Measurements from ENCODE around the gene KHK. TPM values are rescaled to one million over a fixed set of nuclear protein-coding genes. Genes with fewer than 3 reads are reported as not detected.

Gene KHK
- total RNA-seq, 2 donors from 2014 or later, result 0.91 to 7.0 TPM

DNA sequence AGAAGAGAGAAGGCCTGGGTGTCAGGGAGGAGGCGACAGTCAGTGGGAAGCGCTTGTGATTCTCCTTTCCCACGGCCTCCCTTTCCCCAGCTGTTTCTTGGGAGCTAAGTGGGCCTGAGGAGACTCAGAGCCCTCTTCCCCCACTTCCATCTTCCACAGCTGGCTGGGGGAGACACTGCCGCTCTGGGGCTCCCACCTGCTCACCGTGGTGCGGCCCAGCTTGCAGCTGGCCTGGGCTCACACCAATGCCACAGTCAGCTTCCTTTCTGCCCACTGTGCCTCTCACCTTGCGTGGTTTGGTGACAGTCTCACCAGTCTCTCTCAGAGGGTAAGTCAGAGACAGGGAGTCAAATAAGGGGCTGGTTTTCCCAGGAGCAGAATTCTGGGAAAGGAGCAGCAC, 46.7 kb upstream of the KHK start:
- Histone ChIP-seq H3K4me1 (replicated peaks) (no peaks in the 10 kb centered on the region), H3K27ac (no peak overlapping the region), H3K9me3 (no peaks in the 10 kb centered on the region), H3K27me3 (replicated peaks; ENCODE audit: insufficient read depth) (no peaks in the 10 kb centered on the region), H3K4me3 (no peak overlapping the region), H3K36me3 (peaks cover 39 to 47% of the 10 kb centered on the region in 2 donors)
- DNase-seq (ENCODE audit: low spot score), result no peak
- TF ChIP-seq CTCF (IDR thresholded peaks at IDR 0.05) (no peak), POLR2A (IDR thresholded peaks at IDR 0.05) (no peak), POLR2AphosphoS5 (IDR thresholded peaks at IDR 0.05) (no peak)
- intact Hi-C loops (cut with DNase I), result no loop called here
- 94% methylated on average over 7 of the region's 7 CpGs for WGBS

- Histone ChIP-seq H3K27me3 (replicated peaks; ENCODE audit: insufficient read depth) (no peaks in the 10 kb centered on the region), H3K36me3 (peaks cover 39 to 45% of the 10 kb centered on the region in 2 donors), H3K4me1 (replicated peaks) (no peaks in the 10 kb centered on the region), H3K27ac (no peak overlapping the region), H3K4me3 (no peak overlapping the region), H3K9me3 (no peaks in the 10 kb centered on the region)
- intact Hi-C loops (cut with DNase I), result no loop called here
- 91% methylated on average over 8 of the region's 8 CpGs for WGBS
- no peak for DNase-seq (ENCODE audit: low spot score)
- TF ChIP-seq POLR2A (IDR thresholded peaks at IDR 0.05) (no peak), CTCF (IDR thresholded peaks at IDR 0.05) (no peak), POLR2AphosphoS5 (IDR thresholded peaks at IDR 0.05) (no peak)
Measured at GRCh38 chr2:27040282-27040681, 46.3 kb upstream of the KHK start.

GRCh38 chr2:27041752-27042151, 44.8 kb upstream of the KHK start:
- H3K36me3 ChIP-seq, result peaks cover 36 to 43% of the 10 kb centered on the region in 2 donors
- no peaks in the 10 kb centered on the region for H3K27me3 ChIP-seq (replicated peaks; ENCODE audit: insufficient read depth)
- TF ChIP-seq POLR2A (IDR thresholded peaks at IDR 0.05) (no peak), POLR2AphosphoS5 (IDR thresholded peaks at IDR 0.05) (no peak), CTCF (IDR thresholded peaks at IDR 0.05) (no peak)
- DNase-seq (ENCODE audit: low spot score), result no peak
- no peaks in the 10 kb centered on the region for H3K9me3 ChIP-seq
- WGBS, result 14% methylated on average over 5 of the region's 5 CpGs
- no peak overlapping the region for H3K27ac ChIP-seq
- no peak overlapping the region for H3K4me3 ChIP-seq
- H3K4me1 ChIP-seq (replicated peaks), result no peaks in the 10 kb centered on the region
- intact Hi-C loops (cut with DNase I), result no loop called here

GRCh38 chr2:27042159-27042661, 44.4 kb upstream of the KHK start:
- intact Hi-C loops (cut with DNase I), result no loop called here
- H3K9me3 ChIP-seq, result no peaks in the 10 kb centered on the region
- H3K27me3 ChIP-seq (replicated peaks; ENCODE audit: insufficient read depth), result no peaks in the 10 kb centered on the region
- TF ChIP-seq POLR2AphosphoS5 (IDR thresholded peaks at IDR 0.05) (no peak), CTCF (IDR thresholded peaks at IDR 0.05) (no peak), POLR2A (IDR thresholded peaks at IDR 0.05) (no peak)
- peaks cover 31 to 39% of the 10 kb centered on the region in 2 donors for H3K36me3 ChIP-seq
- WGBS, result 65% methylated on average over 10 of the region's 10 CpGs
- no peaks in the 10 kb centered on the region for H3K4me1 ChIP-seq (replicated peaks)
- DNase-seq (ENCODE audit: low spot score), result no peak
- no peak overlapping the region for H3K27ac ChIP-seq
- H3K4me3 ChIP-seq, result no peak overlapping the region

GRCh38 chr2:27042985-27043634, 43.5 kb upstream of the KHK start:
- Histone ChIP-seq H3K4me3 (no peak overlapping the region), H3K9me3 (no peaks in the 10 kb centered on the region), H3K36me3 (peaks cover 22 to 30% of the 10 kb centered on the region in 2 donors), H3K4me1 (replicated peaks) (no peaks in the 10 kb centered on the region), H3K27me3 (replicated peaks; ENCODE audit: insufficient read depth) (no peaks in the 10 kb centered on the region), H3K27ac (no peak overlapping the region)
- intact Hi-C loops (cut with DNase I), result no loop called here
- WGBS, result 74% methylated on average over 7 of the region's 7 CpGs
- no peak for TF ChIP-seq CTCF (IDR thresholded peaks at IDR 0.05)
- no peak for TF ChIP-seq POLR2A (IDR thresholded peaks at IDR 0.05)
- TF ChIP-seq POLR2AphosphoS5 (IDR thresholded peaks at IDR 0.05), result no peak
- DNase-seq (ENCODE audit: low spot score), result no peak

Data from prostate gland (tissue), 2 donors.